GM12801 (cell line): ENCODE data around the gene PPFIA1.

ENCODE experiments used
- CTCF ChIP-seq: IDR thresholded peaks from one replicate; pipeline ENCODE4 v1.5.1; 2011; ENCODE audit warnings: control low read depth; ENCODE audit not compliant: insufficient read length; ENCODE audit errors: extremely low read depth

PPFIA1 gene

DNA sequence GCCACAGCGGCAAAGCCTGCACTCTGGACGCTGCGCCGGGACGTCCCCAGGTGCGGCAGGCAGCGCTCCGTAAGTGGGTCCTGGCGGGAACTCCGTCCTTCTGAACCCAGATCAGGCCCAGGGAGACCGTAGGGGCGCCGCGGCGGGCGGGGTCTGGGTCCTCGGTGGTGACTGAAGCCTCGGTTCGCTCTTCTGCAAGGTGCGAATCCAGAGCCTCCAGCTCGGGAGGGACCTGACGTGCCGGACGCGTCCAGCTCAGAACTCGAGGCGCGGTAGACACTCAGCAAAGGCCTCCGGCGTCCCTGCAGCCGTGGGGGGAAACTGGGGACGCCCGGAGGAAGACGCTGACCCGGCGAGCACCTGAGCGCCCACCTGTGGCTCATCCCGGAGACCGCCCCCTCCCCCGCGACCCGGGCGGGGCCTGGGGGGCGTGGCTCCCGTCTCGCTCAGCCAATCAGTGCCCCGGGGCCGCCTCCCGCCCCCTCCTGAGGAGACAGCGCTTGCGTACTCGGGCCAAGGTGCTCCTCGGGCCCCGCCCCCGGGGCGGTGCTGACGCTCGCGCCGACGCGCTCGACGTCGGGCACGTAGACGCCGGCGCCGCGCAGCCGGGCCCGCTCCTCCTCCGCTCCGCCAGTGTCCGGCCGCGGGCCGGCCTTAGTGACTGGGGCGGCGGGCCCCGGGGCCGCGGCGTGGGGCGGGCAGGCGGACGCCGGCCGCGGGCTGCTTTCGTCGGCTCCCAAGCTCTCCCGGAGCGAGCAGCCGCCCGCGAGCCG lies at the start of gene PPFIA1:
Gene PPFIA1 (plus strand): TSS at position 587 of the 773 bp plus-strand sequence. CDS start 1,483 bp downstream, outside the sequence.
- TF ChIP-seq CTCF, result no peak

DNA sequence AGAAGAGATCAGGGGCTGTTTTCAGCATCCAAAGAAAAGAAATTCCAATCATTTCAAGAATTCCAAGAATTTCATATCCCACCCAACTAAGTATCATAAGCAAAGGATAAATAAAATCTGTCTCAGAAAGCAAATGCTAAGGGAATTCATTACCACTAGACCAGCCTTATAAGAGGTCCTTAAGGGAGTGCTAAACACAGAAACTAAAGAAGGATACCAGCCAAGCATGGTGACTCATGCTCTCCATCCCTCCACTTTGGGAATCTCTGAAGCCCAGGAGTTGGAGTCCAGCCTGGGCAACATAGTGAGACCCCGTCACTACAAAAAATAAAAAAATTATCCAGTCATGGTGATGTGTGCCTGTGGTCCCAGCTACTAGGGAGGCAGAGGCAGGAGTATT lies 49.6 kb upstream of the PPFIA1 start:
- no peak for TF ChIP-seq CTCF

DNA sequence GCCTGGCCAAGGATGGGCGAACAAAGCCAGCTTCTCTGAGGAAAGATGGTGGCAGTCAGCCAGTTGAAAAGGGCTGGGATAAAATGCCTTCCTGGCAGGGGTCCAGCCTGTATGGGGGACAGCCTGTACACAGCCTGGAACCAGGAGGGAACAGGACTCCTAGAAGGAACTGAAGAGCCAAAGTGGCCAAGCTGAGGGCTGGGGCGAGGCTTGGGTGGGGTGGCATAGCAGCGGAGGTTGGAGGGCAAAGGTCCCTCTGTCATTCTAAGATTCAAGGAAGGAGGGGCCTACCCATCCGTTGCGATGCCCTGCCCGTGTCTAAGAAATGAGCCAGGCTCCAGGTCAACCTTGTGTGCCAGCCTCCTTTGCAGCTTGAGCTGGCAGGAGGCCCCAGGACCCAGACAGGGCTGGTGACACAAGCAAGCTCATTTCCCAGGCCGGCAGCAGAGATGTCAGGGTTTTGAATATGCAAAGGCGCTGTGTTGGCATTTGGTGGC lies 44.8 kb upstream of the PPFIA1 start:
- TF ChIP-seq CTCF, result no peak

- TF ChIP-seq CTCF, result no peak
Measured at GRCh38 chr11:70226183-70226582, 44.3 kb upstream of the PPFIA1 start.

GRCh38 chr11:70226967-70227366 lies 43.5 kb upstream of the PPFIA1 start:
- no peak for TF ChIP-seq CTCF

DNA sequence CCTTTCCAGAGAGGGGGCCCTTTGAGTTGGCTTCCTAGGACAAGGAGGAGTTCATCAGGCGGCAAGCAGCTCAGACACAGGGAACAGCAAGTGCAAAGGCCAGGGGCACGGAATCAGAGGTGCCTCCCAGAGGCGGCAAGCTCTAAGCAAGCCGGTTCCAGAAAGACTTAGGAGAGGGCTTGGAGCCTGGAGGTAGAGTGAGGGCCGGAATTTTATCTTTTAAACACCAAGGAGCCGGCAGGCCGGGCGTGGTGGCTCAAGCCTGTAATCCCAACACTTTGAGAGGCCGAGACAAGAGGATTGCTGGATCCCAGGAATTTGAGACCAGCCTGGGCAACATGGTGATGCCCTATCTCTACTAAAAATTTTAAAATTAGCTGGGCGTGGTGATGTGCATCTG lies 40.8 kb upstream of the PPFIA1 start:
- no peak for TF ChIP-seq CTCF

DNA sequence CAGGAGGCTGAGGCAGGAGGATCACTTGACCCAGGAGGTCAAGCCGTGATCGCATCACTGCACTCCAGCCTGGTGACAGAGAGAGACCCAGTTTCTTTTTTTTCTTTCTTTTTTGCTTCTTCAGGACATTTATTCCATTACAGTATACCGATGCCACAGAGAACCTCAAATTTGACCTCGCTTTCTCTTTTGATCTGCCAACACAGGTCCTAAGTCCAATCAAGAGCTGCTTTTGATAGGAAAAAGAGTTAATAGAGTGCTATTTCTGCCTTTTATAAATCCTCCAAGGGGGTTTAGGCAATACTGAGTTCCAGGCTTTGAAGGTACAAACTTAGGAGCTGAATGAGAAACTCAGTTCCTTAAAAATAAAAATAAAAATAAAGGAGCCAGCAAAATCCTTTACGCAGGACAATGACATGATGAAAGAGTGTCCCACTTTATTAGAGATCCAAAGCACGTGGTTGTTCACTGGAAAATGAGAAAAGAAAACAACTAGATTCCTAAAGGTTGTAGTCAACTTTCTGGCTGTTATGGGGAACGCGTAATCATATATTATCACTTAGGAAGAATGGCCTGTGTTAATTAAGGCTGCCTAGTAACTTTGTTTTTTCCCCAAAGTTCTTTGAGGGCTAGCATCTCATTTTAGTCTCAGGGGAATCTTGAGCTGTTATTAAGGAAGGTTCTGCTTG lies 40.2 kb upstream of the PPFIA1 start:
- TF ChIP-seq CTCF, result no peak
